GM12864 (cell line): ENCODE measurements around the gene DHPS.

Source experiments
- DNase-seq: peaks from one replicate; pipeline ENCODE4 v3.0.0-alpha.2; 2011; ENCODE audit warnings: low read depth
- H3K4me3 ChIP-seq: 2 replicates; pipeline ENCODE4 v1.5.1; 2011; ENCODE audit warnings: mild to moderate bottlenecking, low read depth, low read length, control low read depth
- TF ChIP-seq, protein P1 (sequence below): IDR thresholded peaks from 2 replicates; pipeline ENCODE4 v1.5.1; 2011; ENCODE audit warnings: low read depth, mild to moderate bottlenecking, moderate library complexity, low read length, control low read depth, inconsistent platforms; ENCODE audit errors: missing control alignments

The DHPS gene

DNA sequence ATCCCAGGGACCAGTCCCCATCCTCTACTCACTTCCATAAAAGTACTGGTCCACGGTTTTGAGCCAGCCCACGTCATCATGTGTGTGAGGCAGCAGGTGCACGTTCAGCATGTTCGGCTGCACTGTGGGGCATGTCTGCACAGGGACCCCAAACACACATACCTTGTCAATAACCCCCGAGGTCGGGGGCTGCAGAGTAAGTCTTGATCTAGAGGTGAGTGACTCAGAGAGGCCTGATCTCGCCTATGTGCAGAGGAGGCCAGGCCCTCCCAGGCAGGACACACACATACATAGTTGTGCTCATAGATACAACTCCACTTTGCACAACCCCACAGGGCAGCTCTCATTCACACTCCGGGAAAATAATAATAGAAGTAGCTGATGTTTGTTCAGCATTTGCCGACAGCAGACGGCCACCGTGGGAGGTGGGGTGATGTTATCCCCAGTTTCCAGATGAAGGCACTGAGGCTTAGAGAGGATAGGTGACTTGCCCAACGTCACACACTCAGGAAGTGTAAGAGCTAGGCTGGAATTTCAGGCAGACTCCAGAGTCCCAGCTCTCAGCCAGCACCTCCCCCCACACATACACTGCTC is 15.9 kb downstream of the DHPS start:
- TF ChIP-seq, protein P1, sequence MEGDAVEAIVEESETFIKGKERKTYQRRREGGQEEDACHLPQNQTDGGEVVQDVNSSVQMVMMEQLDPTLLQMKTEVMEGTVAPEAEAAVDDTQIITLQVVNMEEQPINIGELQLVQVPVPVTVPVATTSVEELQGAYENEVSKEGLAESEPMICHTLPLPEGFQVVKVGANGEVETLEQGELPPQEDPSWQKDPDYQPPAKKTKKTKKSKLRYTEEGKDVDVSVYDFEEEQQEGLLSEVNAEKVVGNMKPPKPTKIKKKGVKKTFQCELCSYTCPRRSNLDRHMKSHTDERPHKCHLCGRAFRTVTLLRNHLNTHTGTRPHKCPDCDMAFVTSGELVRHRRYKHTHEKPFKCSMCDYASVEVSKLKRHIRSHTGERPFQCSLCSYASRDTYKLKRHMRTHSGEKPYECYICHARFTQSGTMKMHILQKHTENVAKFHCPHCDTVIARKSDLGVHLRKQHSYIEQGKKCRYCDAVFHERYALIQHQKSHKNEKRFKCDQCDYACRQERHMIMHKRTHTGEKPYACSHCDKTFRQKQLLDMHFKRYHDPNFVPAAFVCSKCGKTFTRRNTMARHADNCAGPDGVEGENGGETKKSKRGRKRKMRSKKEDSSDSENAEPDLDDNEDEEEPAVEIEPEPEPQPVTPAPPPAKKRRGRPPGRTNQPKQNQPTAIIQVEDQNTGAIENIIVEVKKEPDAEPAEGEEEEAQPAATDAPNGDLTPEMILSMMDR, result no peak
- DNase-seq, result no peak
- H3K4me3 ChIP-seq, result peak overlapping the region; percentile 95

DNA sequence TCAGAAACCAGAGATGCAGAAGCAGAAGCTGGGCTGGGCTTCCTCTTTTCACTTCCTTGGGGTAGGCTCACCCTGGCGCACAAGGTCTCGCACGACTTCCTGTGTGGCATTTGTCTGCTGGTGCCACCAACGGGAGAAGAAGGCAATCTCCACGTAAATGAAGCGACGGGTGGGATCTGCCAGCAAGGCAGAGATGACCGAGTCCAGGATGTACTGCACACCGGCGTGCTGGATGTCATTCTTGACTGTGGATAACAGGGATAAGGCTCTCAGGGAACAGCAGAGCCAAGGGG is 16.5 kb downstream of the DHPS start:
- H3K4me3 ChIP-seq, result peak overlapping the region; percentile 95
- DNase-seq, result peak; percentile 78
- TF ChIP-seq, protein P1, result no peak

DNA sequence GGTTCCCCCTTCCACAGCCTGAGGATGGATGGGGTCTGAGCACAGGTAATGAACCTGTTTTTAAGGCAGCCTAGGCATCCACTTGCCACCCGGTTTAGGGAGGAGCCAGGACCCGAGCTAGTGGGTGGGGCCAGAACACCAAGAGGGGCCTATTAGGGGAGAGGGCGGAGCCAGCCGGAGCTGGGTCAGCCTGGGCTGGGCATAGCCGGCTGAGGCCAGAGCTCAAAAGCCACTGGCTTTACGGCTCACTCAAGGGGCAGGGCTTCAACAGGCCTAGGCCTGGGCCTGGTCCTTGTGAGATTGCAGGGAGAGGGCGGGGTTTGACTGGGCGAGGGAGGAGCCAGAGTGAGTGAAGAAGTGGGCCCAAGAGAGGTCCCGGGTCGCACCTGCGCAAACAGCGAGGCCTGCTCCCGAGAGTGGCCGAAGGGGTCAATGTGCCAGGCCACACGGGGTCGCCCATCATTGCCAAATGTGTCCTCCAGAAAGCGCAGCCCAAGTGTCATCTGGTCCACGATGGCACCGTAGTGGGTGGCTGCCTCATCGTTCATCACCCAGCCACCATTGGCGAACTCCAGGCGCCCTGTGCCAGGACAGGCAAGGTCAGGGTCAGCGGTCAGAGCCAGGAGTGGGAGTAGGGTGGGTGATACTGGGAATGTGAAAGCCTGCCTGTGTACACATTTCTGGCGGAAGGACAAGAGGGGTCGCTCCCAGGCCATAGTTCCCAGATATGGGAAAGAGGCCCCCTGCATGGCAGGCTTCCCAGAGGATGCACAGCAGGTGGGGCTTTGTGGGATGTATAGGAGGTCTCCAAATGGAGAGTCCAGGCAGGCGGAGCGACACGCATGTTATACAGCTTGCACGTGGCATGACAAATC is 17.0 kb downstream of the DHPS start:
- TF ChIP-seq, protein P1, result no peak
- H3K4me3 ChIP-seq, result peak overlapping the region; percentile 95; the same call in 1 of the 2 replicates
- no peak for DNase-seq

DNA sequence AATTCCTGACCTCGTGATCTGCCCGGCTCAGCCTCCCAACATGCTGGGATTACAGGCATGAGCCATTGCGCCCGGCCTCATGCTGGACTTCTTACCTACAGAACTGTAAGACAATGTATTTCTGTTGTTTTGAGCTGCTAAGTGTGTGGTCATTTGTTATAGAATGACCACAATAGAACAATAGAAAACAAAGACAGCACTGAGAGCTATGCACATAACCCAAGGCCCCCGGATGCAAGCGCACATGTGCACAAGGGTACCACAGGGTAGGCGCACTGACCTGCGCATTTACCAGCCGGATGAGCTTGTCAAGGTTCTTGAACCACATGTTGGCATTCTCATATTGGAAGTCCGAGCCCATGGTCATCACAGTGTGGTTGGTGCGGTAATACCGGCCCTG is 20.7 kb downstream of the DHPS start:
- DNase-seq, result no peak
- TF ChIP-seq, protein P1, result no peak
- H3K4me3 ChIP-seq, result no peak overlapping the region

DNA sequence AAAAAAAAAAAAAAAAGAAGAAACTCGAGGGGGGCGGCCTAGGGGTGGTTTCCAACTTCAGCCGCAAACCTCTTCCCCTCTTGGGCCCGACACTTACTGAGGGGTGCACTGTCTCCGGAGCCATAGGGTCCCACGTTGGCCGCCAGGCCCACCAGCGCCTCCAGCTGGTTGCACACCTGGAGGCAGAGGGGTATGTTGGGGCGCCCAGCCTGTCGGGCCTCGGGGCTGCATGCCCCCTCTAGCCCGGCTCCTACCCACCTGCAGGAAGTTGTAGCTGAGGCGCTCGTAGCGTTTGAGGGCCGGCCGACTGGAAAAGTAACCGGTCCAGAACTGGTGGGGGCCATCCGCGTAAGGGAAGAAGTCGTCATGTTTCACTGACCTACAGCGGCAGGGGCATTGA is 23.7 kb downstream of the DHPS start:
- TF ChIP-seq, protein P1, result no peak

DNA sequence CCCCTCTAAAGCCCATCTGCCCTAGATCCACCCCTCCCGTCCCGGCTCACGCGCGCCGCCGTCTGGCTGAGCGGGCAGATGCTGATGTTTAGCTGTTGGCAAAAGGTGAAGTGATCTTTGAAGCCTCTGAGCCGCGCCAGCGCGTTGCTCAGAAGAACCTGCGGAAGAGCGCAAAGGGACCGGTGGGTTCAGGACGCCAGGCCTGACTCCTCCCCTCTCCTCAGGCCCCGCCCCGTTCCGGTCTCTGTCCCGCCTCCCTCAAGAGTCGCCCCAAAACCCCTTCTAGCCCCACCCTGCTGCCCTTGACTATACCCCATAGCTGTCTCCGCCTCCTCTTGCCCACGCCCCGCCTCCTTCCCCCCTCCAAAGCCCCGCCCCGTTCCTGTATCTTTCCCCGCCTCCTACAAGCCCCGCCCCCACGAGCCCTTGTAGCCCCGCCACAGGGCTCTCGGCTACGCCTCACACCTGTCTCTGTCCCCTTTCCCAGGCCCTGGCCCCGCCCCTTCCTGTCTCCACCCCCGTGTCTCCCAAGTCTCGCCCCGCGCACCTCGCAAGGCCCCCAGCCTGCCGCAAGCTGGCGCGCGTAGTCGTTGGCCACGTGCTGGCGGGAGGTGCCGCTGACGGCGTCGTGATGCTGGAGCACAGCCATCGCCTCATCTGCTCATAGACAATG is 24.6 kb downstream of the DHPS start:
- H3K4me3 ChIP-seq, result no peak overlapping the region
- TF ChIP-seq, protein P1, result no peak
- no peak for DNase-seq

More for the DNA sequence above, 23.7 kb downstream of the DHPS start:
- no peak overlapping the region for H3K4me3 ChIP-seq
- no peak for DNase-seq
